Caco-2 (cell line): ENCODE data around the gene SS18. TPM values are rescaled to one million over a fixed set of nuclear protein-coding genes. Genes with fewer than 3 reads are reported as not detected.

Experiments used
- BruUV-seq: library from RNA; stranded (reverse); fragments of 400-500 nt; replicated peaks from 2 replicates; lab custom pipeline; 2021; lab: Mats Ljungman, UMichigan
- CTCF ChIA-PET: fragments of 300-600 bp; sonication (Branson Sonifier 250); formaldehyde crosslinking; loops from one replicate; lab custom pipeline; 2022; ENCODE audit warnings: antibody characterized with exemption; lab: Charles Lee
- POLR2A ChIA-PET: fragments of 300-600 bp; sonication (Branson Sonifier 250); formaldehyde crosslinking; loops from one replicate; lab custom pipeline; 2022; ENCODE audit warnings: antibody characterized with exemption; lab: Charles Lee
- DNase-seq, 2 experiments: peaks; one replicate each; pipeline versions ENCODE4 v3.0.0 to v3.0.0-alpha.2; 2020 to 2022
- H3K27me3 ChIP-seq: replicated peaks from 2 replicates; pipeline ENCODE4 v1.6.0; 2011; ENCODE audit warnings: low read length; ENCODE audit not compliant: control insufficient read depth, insufficient read depth
- H3K36me3 ChIP-seq: 2 replicates; pipeline ENCODE4 v1.5.1; 2011; ENCODE audit warnings: low read length; ENCODE audit not compliant: control insufficient read depth, insufficient read depth
- H3K4me1 ChIP-seq: fragments of 250-450 bp; sonication (Bioruptor Pico); 2 replicates; pipeline ENCODE4 v1.5.1; 2020; ENCODE audit warnings: mild to moderate bottlenecking
- H3K4me3 ChIP-seq: 2 replicates; pipeline ENCODE4 v1.5.1; 2011; ENCODE audit warnings: low read depth, mild to moderate bottlenecking, control low read depth, low read length
- H3K9me3 ChIP-seq: fragments of 250-450 bp; sonication (Bioruptor Pico); 2 replicates; pipeline ENCODE4 v1.5.1; 2020; ENCODE audit warnings: mild to moderate bottlenecking, moderate library complexity
- H3K27ac Mint-ChIP-seq: one replicate; pipeline ENCODE4 v1.8.0; 2022; ENCODE audit warnings: mixed read lengths; ENCODE audit not compliant: unreplicated experiment
- H3K27me3 Mint-ChIP-seq: one replicate; pipeline ENCODE4 v1.8.0; 2022; ENCODE audit warnings: mixed read lengths; ENCODE audit not compliant: insufficient read depth, unreplicated experiment
- H3K36me3 Mint-ChIP-seq: one replicate; pipeline ENCODE4 v1.8.0; 2022; ENCODE audit warnings: mild to moderate bottlenecking, mixed read lengths; ENCODE audit not compliant: insufficient read depth, unreplicated experiment
- H3K4me1 Mint-ChIP-seq: one replicate; pipeline ENCODE4 v1.8.0; 2022; ENCODE audit warnings: low read depth, mixed read lengths; ENCODE audit not compliant: unreplicated experiment
- H3K4me3 Mint-ChIP-seq: one replicate; pipeline ENCODE4 v1.8.0; 2022; ENCODE audit warnings: mild to moderate bottlenecking, moderate library complexity, mixed read lengths; ENCODE audit not compliant: unreplicated experiment
- H3K9me3 Mint-ChIP-seq: one replicate; pipeline ENCODE4 v1.8.0; 2022; ENCODE audit warnings: mixed read lengths; ENCODE audit not compliant: unreplicated experiment
- CTCF ChIP-seq, 2 experiments: fragments of 200-600 bp in 1 of 2; IDR thresholded peaks; 1 replicate in 1 of 2; 2 replicates in 1 of 2; pipeline versions ENCODE4 v1.5.1 to v1.8.0; 2011 to 2022; ENCODE audit warnings: antibody characterized with exemption in 1 of 2, control low read depth in 1 of 2, inconsistent platforms in 1 of 2, low read depth in 1 of 2, low read length in 1 of 2, mild to moderate bottlenecking in 1 of 2, moderate library complexity in 1 of 2; ENCODE audit not compliant: insufficient read depth in 1 of 2, severe bottlenecking in 1 of 2, unreplicated experiment in 1 of 2
- intact Hi-C: fragments of 100-400 bp; cut with micrococcal nuclease; formaldehyde crosslinking; loops from one replicate; pipeline ENCODE4 v1.10.0; 2022; ENCODE audit not compliant: unreplicated experiment
- total RNA-seq: library from RNA; stranded (reverse); gene quantifications from 2 replicates; pipeline ENCODE4 v1.2.3, GENCODE V29; 2022

SS18 gene
- total RNA-seq, 1 experiment from 2014 or later = 34.6 TPM

- CTCF ChIA-PET = no interaction called here
- Histone ChIP-seq H3K36me3 (no peaks in the 10 kb centered on the region), H3K9me3 (no peaks in the 10 kb centered on the region), H3K4me3 (no peak overlapping the region), H3K4me1 (no peaks in the 10 kb centered on the region), H3K27me3 (no peaks in the 10 kb centered on the region)
- H3K4me3 Mint-ChIP-seq = no peak overlapping the region
- no peaks in the 10 kb centered on the region for H3K36me3 Mint-ChIP-seq
- peaks cover 7% of the 10 kb centered on the region for H3K27me3 Mint-ChIP-seq
- POLR2A ChIA-PET = no interaction called here
- no peak for DNase-seq
- intact Hi-C loops = no loop called here
- TF ChIP-seq CTCF (IDR thresholded peaks at IDR 0.05; ENCODE audit: insufficient read depth in 1 of 2, low read depth in 1 of 2, low read length in 1 of 2, severe bottlenecking in 1 of 2, unreplicated experiment in 1 of 2) = no peak
- no peaks in the 10 kb centered on the region for H3K9me3 Mint-ChIP-seq
- H3K27ac Mint-ChIP-seq = no peak overlapping the region
- BruUV-seq = no TSS peak
- H3K4me1 Mint-ChIP-seq = no peaks in the 10 kb centered on the region
These were observed 13.2 kb upstream of the SS18 start for GRCh38 chr18:26103579-26103978.

GRCh38 chr18:26097563-26097962, 7.2 kb upstream of the SS18 start:
- TF ChIP-seq CTCF (IDR thresholded peaks at IDR 0.05; ENCODE audit: insufficient read depth in 1 of 2, low read depth in 1 of 2, low read length in 1 of 2, severe bottlenecking in 1 of 2, unreplicated experiment in 1 of 2) = no peak
- Histone ChIP-seq H3K4me3 (no peak overlapping the region), H3K27me3 (no peaks in the 10 kb centered on the region), H3K4me1 (no peaks in the 10 kb centered on the region), H3K9me3 (no peaks in the 10 kb centered on the region), H3K36me3 (no peaks in the 10 kb centered on the region)
- peaks cover 7% of the 10 kb centered on the region for H3K27me3 Mint-ChIP-seq
- intact Hi-C loops = no loop called here
- CTCF ChIA-PET = no interaction called here
- H3K4me3 Mint-ChIP-seq = no peak overlapping the region
- POLR2A ChIA-PET = no interaction called here
- no peaks in the 10 kb centered on the region for H3K9me3 Mint-ChIP-seq
- DNase-seq = no peak
- no peaks in the 10 kb centered on the region for H3K4me1 Mint-ChIP-seq
- H3K27ac Mint-ChIP-seq = no peak overlapping the region
- BruUV-seq = no TSS peak
- H3K36me3 Mint-ChIP-seq = no peaks in the 10 kb centered on the region

GRCh38 chr18:26096852-26097251, 6.4 kb upstream of the SS18 start:
- no peak overlapping the region for H3K4me3 Mint-ChIP-seq
- CTCF ChIA-PET = no interaction called here

More at GRCh38 chr18:26096852-26097251, 6.4 kb upstream of the SS18 start:
- Histone ChIP-seq H3K36me3 (no peaks in the 10 kb centered on the region), H3K27me3 (no peaks in the 10 kb centered on the region), H3K4me3 (no peak overlapping the region), H3K4me1 (no peaks in the 10 kb centered on the region), H3K9me3 (no peaks in the 10 kb centered on the region)
- H3K36me3 Mint-ChIP-seq = no peaks in the 10 kb centered on the region
- POLR2A ChIA-PET = no interaction called here
- H3K9me3 Mint-ChIP-seq = no peaks in the 10 kb centered on the region
- no peak overlapping the region for H3K27ac Mint-ChIP-seq
- no TSS peak for BruUV-seq
- DNase-seq = no peak
- no peak for TF ChIP-seq CTCF (IDR thresholded peaks at IDR 0.05; ENCODE audit: insufficient read depth in 1 of 2, low read depth in 1 of 2, low read length in 1 of 2, severe bottlenecking in 1 of 2, unreplicated experiment in 1 of 2)
- H3K27me3 Mint-ChIP-seq = peaks cover 5% of the 10 kb centered on the region
- H3K4me1 Mint-ChIP-seq = no peaks in the 10 kb centered on the region
- intact Hi-C loops = no loop called here
